Neural progenitor cell (in vitro differentiated cells): ENCODE results near the gene MAGI1. TPM values are rescaled to one million over a fixed set of nuclear protein-coding genes. Genes with fewer than 3 reads are reported as not detected.

ENCODE experiments used
- DNase-seq: peaks from one replicate; pipeline ENCODE4 v3.0.0-alpha.2; 2016; ENCODE audit warnings: low spot score
- H2AFZ ChIP-seq: fragments of 200-600 bp; sonication (generic); replicated peaks from 2 replicates; pipeline ENCODE4 v1.6.1; 2016; ENCODE audit warnings: antibody characterized with exemption
- H3F3A ChIP-seq: fragments of 200-600 bp; sonication (generic); 2 replicates; pipeline ENCODE4 v1.6.1; 2016; ENCODE audit warnings: antibody characterized with exemption, low read depth
- H3K27ac ChIP-seq: fragments of 200-600 bp; sonication (generic); 2 replicates; pipeline ENCODE4 v1.5.1; 2016; ENCODE audit warnings: mild to moderate bottlenecking
- H3K27me3 ChIP-seq: fragments of 200-600 bp; sonication (generic); 2 replicates; pipeline ENCODE4 v1.6.1; 2016; ENCODE audit warnings: mild to moderate bottlenecking, moderate library complexity
- H3K36me3 ChIP-seq: fragments of 200-600 bp; sonication (generic); 2 replicates; pipeline ENCODE4 v1.5.1; 2016
- H3K4me1 ChIP-seq: fragments of 200-600 bp; sonication (generic); 2 replicates; pipeline ENCODE4 v1.6.1; 2016; ENCODE audit warnings: mixed run types
- H3K4me2 ChIP-seq: fragments of 200-600 bp; sonication (generic); 2 replicates; pipeline ENCODE4 v1.6.1; 2016
- H3K4me3 ChIP-seq: fragments of 200-600 bp; sonication (generic); 2 replicates; pipeline ENCODE4 v1.5.1; 2016
- H3K79me2 ChIP-seq: fragments of 200-600 bp; sonication (generic); 2 replicates; pipeline ENCODE4 v1.6.1; 2016; ENCODE audit warnings: low read depth
- H3K9ac ChIP-seq: fragments of 200-600 bp; sonication (generic); 2 replicates; pipeline ENCODE4 v1.6.1; 2016
- H3K9me3 ChIP-seq: fragments of 200-600 bp; sonication (generic); 2 replicates; pipeline ENCODE4 v1.5.1; 2016; ENCODE audit warnings: low read depth
- H4K20me1 ChIP-seq: fragments of 200-600 bp; sonication (generic); 2 replicates; pipeline ENCODE4 v1.6.1; 2016; ENCODE audit warnings: low read depth
- H3K27ac Mint-ChIP-seq: 3 replicates; pipeline ENCODE4 v1.8.0; 2021; ENCODE audit warnings: mixed read lengths
- H3K27me3 Mint-ChIP-seq: 2 replicates; pipeline ENCODE4 v1.8.0; 2022; ENCODE audit warnings: low read depth, mild to moderate bottlenecking, inconsistent platforms, moderate library complexity, mixed read lengths; ENCODE audit not compliant: insufficient read depth
- H3K36me3 Mint-ChIP-seq: 3 replicates; pipeline ENCODE4 v1.8.0; 2021; ENCODE audit warnings: mixed read lengths
- H3K4me1 Mint-ChIP-seq: 3 replicates; pipeline ENCODE4 v1.8.0; 2021; ENCODE audit warnings: mixed read lengths
- H3K4me3 Mint-ChIP-seq: 3 replicates; pipeline ENCODE4 v1.8.0; 2021; ENCODE audit warnings: mild to moderate bottlenecking, moderate library complexity, mixed read lengths
- H3K9me3 Mint-ChIP-seq: 3 replicates; pipeline ENCODE4 v1.8.0; 2020; ENCODE audit warnings: mixed read lengths
- CTCF ChIP-seq: fragments of 200-600 bp; sonication (generic); IDR thresholded peaks from 2 replicates; pipeline ENCODE4 v1.5.1; 2017; ENCODE audit warnings: antibody characterized with exemption, mild to moderate bottlenecking
- EZH2 ChIP-seq: fragments of 200-600 bp; sonication (generic); IDR thresholded peaks from 2 replicates; pipeline ENCODE4 v1.6.1; 2017; ENCODE audit warnings: antibody characterized with exemption, mild to moderate bottlenecking, moderate library complexity
- EZH2phosphoT487 ChIP-seq: fragments of 200-600 bp; sonication (generic); IDR thresholded peaks from 2 replicates; pipeline ENCODE4 v1.6.1; 2017; ENCODE audit warnings: antibody characterized with exemption
- total RNA-seq: library from RNA; depleted of rRNA; stranded (reverse); fragments of >200 nt; gene quantifications from 2 replicates; pipeline ENCODE4 v1.2.3, GENCODE V29; 2015; ENCODE audit warnings: low replicate concordance

Gene MAGI1
- total RNA-seq, 1 donor from 2014 or later: 40.6 TPM

- Histone ChIP-seq H3K27ac (no peak overlapping the region), H3K4me1 (peaks cover 6% of the 10 kb centered on the region), H4K20me1 (peaks cover 3% of the 10 kb centered on the region), H3K36me3 (no peaks in the 10 kb centered on the region), H3K9ac (no peak overlapping the region), H3K9me3 (no peaks in the 10 kb centered on the region), H3K4me3 (no peak overlapping the region), H3K27me3 (no peaks in the 10 kb centered on the region), H2AFZ (no peak overlapping the region), H3K4me2 (no peak overlapping the region), H3K79me2 (peaks cover 17% of the 10 kb centered on the region), H3F3A (no peaks in the 10 kb centered on the region)
- Mint-ChIP-seq H3K27me3 (no peaks in the 10 kb centered on the region), H3K9me3 (no peaks in the 10 kb centered on the region), H3K36me3 (no peaks in the 10 kb centered on the region), H3K27ac (no peak overlapping the region), H3K4me3 (no peak overlapping the region), H3K4me1 (peaks cover 12% of the 10 kb centered on the region)
- no peak for TF ChIP-seq EZH2phosphoT487
- TF ChIP-seq CTCF: no peak
- DNase-seq: no peak
Observed at GRCh38 chr3:65961128-65961527, 77.6 kb downstream of the MAGI1 start.

DNA sequence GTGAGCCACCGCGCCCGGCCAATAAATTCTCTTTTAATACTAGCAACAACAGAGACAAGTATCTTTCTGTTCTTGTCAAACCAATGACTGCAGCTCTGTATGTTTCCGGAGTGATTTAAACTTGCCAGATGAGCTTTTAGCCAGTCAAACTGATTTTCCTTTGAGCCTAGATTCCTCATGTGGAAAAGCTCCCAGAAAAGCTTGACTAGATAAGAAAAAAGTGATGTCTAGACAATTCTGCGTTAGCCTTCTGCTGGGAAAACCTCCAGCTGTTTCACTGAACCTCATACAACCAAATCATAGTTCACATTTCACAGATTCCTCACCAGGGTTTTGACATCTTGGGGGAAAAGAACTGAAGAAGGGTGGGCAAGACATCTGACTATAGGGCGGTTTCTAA, 78.6 kb downstream of the MAGI1 start:
- peaks cover 12% of the 10 kb centered on the region for H3K4me1 Mint-ChIP-seq
- Histone ChIP-seq H4K20me1 (peaks cover 3% of the 10 kb centered on the region), H3F3A (no peaks in the 10 kb centered on the region), H3K9ac (no peak overlapping the region), H3K79me2 (peaks cover 17% of the 10 kb centered on the region), H3K9me3 (no peaks in the 10 kb centered on the region), H2AFZ (no peak overlapping the region), H3K4me3 (no peak overlapping the region), H3K36me3 (no peaks in the 10 kb centered on the region), H3K4me1 (peaks cover 6% of the 10 kb centered on the region), H3K27ac (no peak overlapping the region), H3K4me2 (no peak overlapping the region), H3K27me3 (no peaks in the 10 kb centered on the region)
- no peaks in the 10 kb centered on the region for H3K9me3 Mint-ChIP-seq
- H3K36me3 Mint-ChIP-seq: no peaks in the 10 kb centered on the region
- H3K4me3 Mint-ChIP-seq: no peak overlapping the region
- TF ChIP-seq CTCF (no peak), EZH2phosphoT487 (no peak), EZH2 (no peak)
- peaks cover under 1% of the 10 kb centered on the region for H3K27me3 Mint-ChIP-seq
- no peak overlapping the region for H3K27ac Mint-ChIP-seq
- no peak for DNase-seq

GRCh38 chr3:65958216-65958615, 80.5 kb downstream of the MAGI1 start:
- no peaks in the 10 kb centered on the region for H3K9me3 Mint-ChIP-seq
- H3K36me3 Mint-ChIP-seq: no peaks in the 10 kb centered on the region
- peaks cover 10% of the 10 kb centered on the region for H3F3A ChIP-seq
- H3K79me2 ChIP-seq: peaks cover 11% of the 10 kb centered on the region
- no peaks in the 10 kb centered on the region for H3K27me3 ChIP-seq
- H3K9me3 ChIP-seq: no peaks in the 10 kb centered on the region
- H3K4me1 Mint-ChIP-seq: peaks cover 14% of the 10 kb centered on the region
- H3K4me3 Mint-ChIP-seq: no peak overlapping the region
- no peak overlapping the region for H3K27ac Mint-ChIP-seq
- H3K4me1 ChIP-seq: peaks cover 18% of the 10 kb centered on the region
- H2AFZ ChIP-seq: no peak overlapping the region
- TF ChIP-seq EZH2 (no peak), EZH2phosphoT487 (no peak), CTCF (no peak)
- H3K9ac ChIP-seq: no peak overlapping the region
- no peaks in the 10 kb centered on the region for H3K36me3 ChIP-seq
- DNase-seq: no peak
- H3K27ac ChIP-seq: no peak overlapping the region
- no peak overlapping the region for H3K4me3 ChIP-seq
- H3K27me3 Mint-ChIP-seq: peaks cover 6% of the 10 kb centered on the region
- H4K20me1 ChIP-seq: peaks cover 13% of the 10 kb centered on the region
- H3K4me2 ChIP-seq: no peak overlapping the region
